H9 (cell line): ENCODE measurements around the gene TRIM69. TPM values are rescaled to one million over a fixed set of nuclear protein-coding genes. Genes with fewer than 3 reads are reported as not detected.
"Not testable (repeated sequence)": the region's sequence is repeated elsewhere in the genome, so short reads cannot be mapped to it uniquely, and the experiment has no call there.

Source experiments
- DNase-seq: peaks from one replicate; pipeline ENCODE4 v3.0.0-alpha.2; 2017
- H2AFZ ChIP-seq: one replicate; pipeline ENCODE4 v1.6.1; 2013; ENCODE audit warnings: mild to moderate bottlenecking, low read length, control low read depth, moderate library complexity
- H2AK5ac ChIP-seq: 2 replicates; pipeline ENCODE4 v1.6.1; 2013; ENCODE audit warnings: low read length, control low read depth, mixed read lengths; ENCODE audit not compliant: insufficient read length
- H2BK120ac ChIP-seq: one replicate; pipeline ENCODE4 v1.6.1; 2013; ENCODE audit warnings: low read depth, mild to moderate bottlenecking, low read length, control low read depth, inconsistent platforms; ENCODE audit not compliant: poor library complexity, severe bottlenecking
- H2BK12ac ChIP-seq: 2 replicates; pipeline ENCODE4 v1.6.1; 2013; ENCODE audit warnings: low read length, control low read depth, mixed read lengths, low read depth; ENCODE audit not compliant: insufficient read length
- H2BK15ac ChIP-seq: 2 replicates; pipeline ENCODE4 v1.6.1; 2013; ENCODE audit warnings: low read depth, low read length, control low read depth
- H2BK20ac ChIP-seq: one replicate; pipeline ENCODE4 v1.6.1; 2013; ENCODE audit warnings: low read depth, mild to moderate bottlenecking, low read length, control low read depth, inconsistent platforms; ENCODE audit not compliant: poor library complexity, severe bottlenecking
- H2BK5ac ChIP-seq: 2 replicates; pipeline ENCODE4 v1.6.1; 2013; ENCODE audit warnings: low read length, control low read depth, mixed read lengths; ENCODE audit not compliant: insufficient read length
- H3K14ac ChIP-seq: 2 replicates; pipeline ENCODE4 v1.6.1; 2013; ENCODE audit warnings: low read length, control low read depth; ENCODE audit not compliant: insufficient read depth
- H3K18ac ChIP-seq: 2 replicates; pipeline ENCODE4 v1.6.1; 2013; ENCODE audit warnings: low read depth, mild to moderate bottlenecking, mixed read lengths, low read length, control low read depth; ENCODE audit not compliant: insufficient read length
- H3K23ac ChIP-seq: 2 replicates; pipeline ENCODE4 v1.6.1; 2013; ENCODE audit warnings: low read length, control low read depth, mixed read lengths, low read depth; ENCODE audit not compliant: insufficient read length
- H3K23me2 ChIP-seq: 2 replicates; pipeline ENCODE4 v1.6.1; 2013; ENCODE audit warnings: low read depth, mild to moderate bottlenecking, mixed read lengths, low read length, control low read depth; ENCODE audit not compliant: insufficient read length, poor library complexity, severe bottlenecking
- H3K27ac ChIP-seq: 2 replicates; pipeline ENCODE4 v1.5.1; 2013; ENCODE audit warnings: low read length, control low read depth, mixed read lengths, low read depth; ENCODE audit not compliant: insufficient read length
- H3K27me3 ChIP-seq: 2 replicates; pipeline ENCODE4 v1.6.1; 2013; ENCODE audit warnings: low read length, control low read depth, inconsistent platforms; ENCODE audit not compliant: insufficient read depth
- H3K4ac ChIP-seq: 2 replicates; pipeline ENCODE4 v1.6.1; 2013; ENCODE audit warnings: low read depth, mild to moderate bottlenecking, control low read depth, inconsistent platforms, low read length, moderate library complexity
- H3K4me1 ChIP-seq: 2 replicates; pipeline ENCODE4 v1.6.1; 2013; ENCODE audit warnings: low read length, control low read depth, inconsistent platforms; ENCODE audit not compliant: insufficient read depth
- H3K4me2 ChIP-seq: 2 replicates; pipeline ENCODE4 v1.6.1; 2013; ENCODE audit warnings: low read length, control low read depth, mixed read lengths; ENCODE audit not compliant: insufficient read length, insufficient read depth
- H3K56ac ChIP-seq: 2 replicates; pipeline ENCODE4 v1.6.1; 2013; ENCODE audit warnings: low read depth, mild to moderate bottlenecking, mixed read lengths, low read length, control low read depth; ENCODE audit not compliant: insufficient read length
- H3K79me1 ChIP-seq: 2 replicates; pipeline ENCODE4 v1.6.1; 2013; ENCODE audit warnings: low read depth, mild to moderate bottlenecking, moderate library complexity, low read length, control low read depth, inconsistent platforms; ENCODE audit not compliant: insufficient read depth, poor library complexity, severe bottlenecking
- H3K79me2 ChIP-seq: 2 replicates; pipeline ENCODE4 v1.6.1; 2013; ENCODE audit warnings: low read length, control low read depth, inconsistent platforms; ENCODE audit not compliant: insufficient read depth
- H3K9ac ChIP-seq: 2 replicates; pipeline ENCODE4 v1.6.1; 2013; ENCODE audit warnings: low read length, control low read depth, mixed read lengths; ENCODE audit not compliant: insufficient read length; ENCODE audit errors: extremely low read depth
- H3K9me3 ChIP-seq: one replicate; pipeline ENCODE4 v1.6.1; 2013; ENCODE audit warnings: low read depth, low read length, inconsistent platforms; ENCODE audit not compliant: control insufficient read depth
- H3T11ph ChIP-seq: one replicate; pipeline ENCODE4 v1.6.1; 2013; ENCODE audit warnings: mild to moderate bottlenecking, low read length, control low read depth, inconsistent platforms
- H4K20me1 ChIP-seq: one replicate; pipeline ENCODE4 v1.6.1; 2013; ENCODE audit not compliant: control insufficient read depth, insufficient read length, insufficient read depth
- H4K5ac ChIP-seq: 2 replicates; pipeline ENCODE4 v1.6.1; 2013; ENCODE audit warnings: low read depth, mild to moderate bottlenecking, mixed read lengths, low read length, control low read depth; ENCODE audit not compliant: insufficient read length
- H4K8ac ChIP-seq: replicated peaks from 2 replicates; pipeline ENCODE4 v1.6.1; 2013; ENCODE audit warnings: low read length, control low read depth, mixed read lengths, low read depth; ENCODE audit not compliant: insufficient read length
- H4K91ac ChIP-seq: 2 replicates; pipeline ENCODE4 v1.6.1; 2013; ENCODE audit warnings: low read depth, mild to moderate bottlenecking, moderate library complexity, mixed read lengths, low read length, control low read depth; ENCODE audit not compliant: insufficient read length
- H3K27ac Mint-ChIP-seq, 3 experiments: 2 replicates in 2 of 3; 3 replicates in 1 of 3; pipeline ENCODE4 v1.8.0; 2020 to 2021; ENCODE audit warnings: mixed read lengths in 3 of 3, mild to moderate bottlenecking in 1 of 3, moderate library complexity in 1 of 3
- H3K27me3 Mint-ChIP-seq: 2 replicates; pipeline ENCODE4 v1.8.0; 2021; ENCODE audit warnings: low read depth, mild to moderate bottlenecking, moderate library complexity, mixed read lengths
- H3K36me3 Mint-ChIP-seq, 3 experiments: 2 replicates in 2 of 3; 3 replicates in 1 of 3; pipeline ENCODE4 v1.8.0; 2020 to 2021; ENCODE audit warnings: low read depth in 3 of 3, mixed read lengths in 3 of 3; ENCODE audit not compliant: insufficient read depth in 1 of 3
- H3K4me1 Mint-ChIP-seq, 2 experiments: 2 replicates each; pipeline ENCODE4 v1.8.0; 2020; ENCODE audit warnings: mixed read lengths in 2 of 2
- H3K4me3 Mint-ChIP-seq, 2 experiments: 2 replicates in 1 of 2; 3 replicates in 1 of 2; pipeline ENCODE4 v1.8.0; 2020 to 2021; ENCODE audit warnings: mild to moderate bottlenecking in 2 of 2, mixed read lengths in 2 of 2, moderate library complexity in 1 of 2
- H3K9me3 Mint-ChIP-seq, 2 experiments: 2 replicates in 1 of 2; 3 replicates in 1 of 2; pipeline ENCODE4 v1.8.0; 2020; ENCODE audit warnings: mild to moderate bottlenecking in 2 of 2, mixed read lengths in 2 of 2, moderate library complexity in 1 of 2
- WGBS: extraction: QIAGEN DNeasy Blood & Tissue Kit; methylation state at CpG from one replicate; pipeline ENCODE4 v1.1.7; 2013; ENCODE audit warnings: missing lambda C conversion rate, low lambda C conversion rate, mixed read lengths; ENCODE audit not compliant: insufficient read length; ENCODE audit errors: extremely low coverage; 5-methylcytosine and 5-hydroxymethylcytosine counted together
- total RNA-seq: library from RNA; stranded (reverse); gene quantifications from 2 replicates; pipeline ENCODE4 v1.2.1, GENCODE V29; 2021

Gene TRIM69
- total RNA-seq, 1 experiment from 2014 or later, result 4.3 TPM

DNA sequence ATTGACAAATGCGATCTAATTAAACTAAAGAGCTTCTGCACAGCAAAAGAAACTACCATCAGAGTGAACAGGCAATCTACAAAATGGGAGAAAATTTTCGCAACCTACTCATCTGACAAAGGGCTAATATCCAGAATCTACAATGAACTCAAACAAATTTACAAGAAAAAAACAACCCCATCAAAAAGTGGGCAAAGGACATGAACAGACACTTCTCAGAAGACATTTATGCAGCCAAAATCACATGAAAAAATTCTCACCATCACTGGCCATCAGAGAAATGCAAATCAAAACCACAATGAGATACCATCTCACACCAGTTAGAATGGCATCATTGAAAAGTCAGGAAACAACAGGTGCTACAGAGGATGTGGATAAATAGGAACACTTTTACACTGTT, 7.1 kb downstream of the TRIM69 start:
- H3K14ac ChIP-seq, H4K8ac ChIP-seq, H3K4me1 ChIP-seq, H3K36me3 Mint-ChIP-seq, H3K27me3 Mint-ChIP-seq, H3K56ac ChIP-seq, H2BK15ac ChIP-seq, H3K4me1 Mint-ChIP-seq, H4K91ac ChIP-seq, H4K5ac ChIP-seq, H2AK5ac ChIP-seq, H3K9me3 ChIP-seq, H3K79me1 ChIP-seq, H3K27me3 ChIP-seq, H2BK5ac ChIP-seq, H3K4me2 ChIP-seq, H2BK120ac ChIP-seq, H4K20me1 ChIP-seq, DNase-seq, H3K18ac ChIP-seq, H3K27ac ChIP-seq, H2BK12ac ChIP-seq, H3K27ac Mint-ChIP-seq, H3K23me2 ChIP-seq, H3K4me3 Mint-ChIP-seq, H3K23ac ChIP-seq, H3K9ac ChIP-seq, H3K4ac ChIP-seq, H3K79me2 ChIP-seq, H2BK20ac ChIP-seq, H2AFZ ChIP-seq, H3T11ph ChIP-seq: not testable (repeated sequence)
- peaks cover 11 to 14% of the 10 kb centered on the region in 2 experiments; a peak in 4 of 5 replicates for H3K9me3 Mint-ChIP-seq
- no CpG with 5 or more reads among the region's 2 CpGs for WGBS
